Uterus (tissue), 2 donors: ENCODE measurements around the gene LMX1B.

ENCODE experiments used
- CTCF ChIP-seq, 4 experiments: fragments of 200-600 bp in 2 of 4; fragments of 450-650 bp in 2 of 4; sonication (generic) in 2 of 4; IDR thresholded peaks; one replicate each; pipeline ENCODE4 v1.5.1; 2016 to 2019; ENCODE audit warnings: antibody characterized with exemption in 4 of 4, mild to moderate bottlenecking in 2 of 4, moderate library complexity in 1 of 4
- POLR2A ChIP-seq, 2 donors: fragments of 450-650 bp; IDR thresholded peaks; one replicate each; pipeline ENCODE4 v1.6.1; 2016; ENCODE audit warnings: antibody characterized with exemption in 2 of 2, mild to moderate bottlenecking in 1 of 2, moderate library complexity in 1 of 2

- TF ChIP-seq CTCF (IDR thresholded peaks at IDR 0.05) (no peak), POLR2A (IDR thresholded peaks at IDR 0.05) (no peak)
Measured at GRCh38 chr9:126619361-126620135, 5.8 kb downstream of the LMX1B start.
